Stimulated activated naive B cell treated with anti-CD40 and anti-IgM and Interleukin-4, amounts not matched to agents 10 μg/mL and 1 μg/mL and 100 μg/mL, for 72 hours (primary cell): Measurements from ENCODE around the gene GPC3.

ENCODE experiments used
- ATAC-seq, 2 donors: fragments of 150-1000 bp; cut with Tn5 transposase; replicated peaks; 2 replicates each; pipeline ENCODE4 v1.10.0; 2021; ENCODE audit warnings: moderate library complexity in 1 of 2
- DNase-seq: peaks from one replicate; pipeline ENCODE4 v3.0.0; 2021
- H3K27ac Mint-ChIP-seq: one replicate; pipeline ENCODE4 v1.8.0; 2022; ENCODE audit warnings: mild to moderate bottlenecking, mixed read lengths
- H3K27me3 Mint-ChIP-seq, 2 donors: one replicate each; pipeline ENCODE4 v1.8.0; 2022; ENCODE audit warnings: mixed read lengths in 2 of 2
- H3K36me3 Mint-ChIP-seq, 2 donors: one replicate each; pipeline ENCODE4 v1.8.0; 2022; ENCODE audit warnings: mixed read lengths in 2 of 2, mild to moderate bottlenecking in 1 of 2
- H3K4me1 Mint-ChIP-seq, 2 donors: one replicate each; pipeline ENCODE4 v1.8.0; 2022; ENCODE audit warnings: mixed read lengths in 2 of 2, mild to moderate bottlenecking in 1 of 2
- H3K4me3 Mint-ChIP-seq, 2 donors: one replicate each; pipeline ENCODE4 v1.8.0; 2022; ENCODE audit warnings: mild to moderate bottlenecking in 2 of 2, mixed read lengths in 2 of 2, moderate library complexity in 1 of 2
- H3K9me3 Mint-ChIP-seq, 2 donors: one replicate each; pipeline ENCODE4 v1.8.0; 2022; ENCODE audit warnings: mixed read lengths in 2 of 2, mild to moderate bottlenecking in 1 of 2

The GPC3 gene

GRCh38 chrX:133715715-133716114 lies 269.7 kb downstream of the GPC3 start:
- H3K36me3 Mint-ChIP-seq, result no peaks in the 10 kb centered on the region
- no peak overlapping the region for H3K27ac Mint-ChIP-seq
- H3K4me3 Mint-ChIP-seq, result no peak overlapping the region
- ATAC-seq, result no peak
- peaks cover 0 to 4% of the 10 kb centered on the region in 2 donors for H3K9me3 Mint-ChIP-seq
- H3K27me3 Mint-ChIP-seq, result peaks cover 0 to 14% of the 10 kb centered on the region in 2 donors
- DNase-seq, result no peak
- no peaks in the 10 kb centered on the region for H3K4me1 Mint-ChIP-seq

- Mint-ChIP-seq H3K36me3 (no peaks in the 10 kb centered on the region), H3K9me3 (no peaks in the 10 kb centered on the region), H3K4me1 (no peaks in the 10 kb centered on the region), H3K4me3 (no peak overlapping the region), H3K27me3 (peaks cover 0 to 15% of the 10 kb centered on the region in 2 donors), H3K27ac (no peak overlapping the region)
- no peak for ATAC-seq
- no peak for DNase-seq
Observed at GRCh38 chrX:133709501-133709900, 275.9 kb downstream of the GPC3 start.

GRCh38 chrX:133706890-133707289 lies 278.5 kb downstream of the GPC3 start:
- ATAC-seq (no peak), DNase-seq (no peak)
- no peak overlapping the region for H3K4me3 Mint-ChIP-seq
- H3K27ac Mint-ChIP-seq, result no peak overlapping the region
- no peaks in the 10 kb centered on the region for H3K4me1 Mint-ChIP-seq
- H3K9me3 Mint-ChIP-seq, result no peaks in the 10 kb centered on the region
- H3K27me3 Mint-ChIP-seq, result peaks cover 0 to 17% of the 10 kb centered on the region in 2 donors
- H3K36me3 Mint-ChIP-seq, result no peaks in the 10 kb centered on the region

- Mint-ChIP-seq H3K36me3 (no peaks in the 10 kb centered on the region), H3K4me3 (no peak overlapping the region), H3K4me1 (no peaks in the 10 kb centered on the region), H3K9me3 (no peaks in the 10 kb centered on the region), H3K27me3 (peaks cover 0 to 17% of the 10 kb centered on the region in 2 donors), H3K27ac (peak overlapping the region; percentile 20)
- no peak for DNase-seq
- no peak for ATAC-seq
Observed at GRCh38 chrX:133702230-133702629, 283.2 kb downstream of the GPC3 start.

GRCh38 chrX:133699023-133699728 lies 286.2 kb downstream of the GPC3 start:
- no peak for ATAC-seq
- Mint-ChIP-seq H3K9me3 (peaks cover 0 to 4% of the 10 kb centered on the region in 2 donors), H3K4me1 (no peaks in the 10 kb centered on the region), H3K27ac (no peak overlapping the region), H3K36me3 (no peaks in the 10 kb centered on the region), H3K27me3 (no peaks in the 10 kb centered on the region), H3K4me3 (no peak overlapping the region)
- no peak for DNase-seq

GRCh38 chrX:133698298-133698697 lies 287.1 kb downstream of the GPC3 start:
- no peak overlapping the region for H3K27ac Mint-ChIP-seq
- H3K36me3 Mint-ChIP-seq, result no peaks in the 10 kb centered on the region
- H3K4me1 Mint-ChIP-seq, result no peaks in the 10 kb centered on the region
- no peaks in the 10 kb centered on the region for H3K27me3 Mint-ChIP-seq
- ATAC-seq, result no peak
- H3K9me3 Mint-ChIP-seq, result peaks cover 0 to 4% of the 10 kb centered on the region in 2 donors
- H3K4me3 Mint-ChIP-seq, result no peak overlapping the region
- DNase-seq, result no peak

GRCh38 chrX:133697656-133698055 lies 287.7 kb downstream of the GPC3 start:
- Mint-ChIP-seq H3K9me3 (peaks cover 0 to 4% of the 10 kb centered on the region in 2 donors), H3K4me3 (no peak overlapping the region), H3K27me3 (no peaks in the 10 kb centered on the region), H3K27ac (no peak overlapping the region), H3K4me1 (no peaks in the 10 kb centered on the region), H3K36me3 (no peaks in the 10 kb centered on the region)
- DNase-seq (no peak), ATAC-seq (no peak)

- no peak overlapping the region for H3K4me3 Mint-ChIP-seq
- H3K27ac Mint-ChIP-seq, result no peak overlapping the region
- peaks cover 0 to 4% of the 10 kb centered on the region in 2 donors for H3K9me3 Mint-ChIP-seq
- no peaks in the 10 kb centered on the region for H3K4me1 Mint-ChIP-seq
- H3K36me3 Mint-ChIP-seq, result no peaks in the 10 kb centered on the region
- DNase-seq, result no peak
- peaks cover 0 to 2% of the 10 kb centered on the region in 2 donors for H3K27me3 Mint-ChIP-seq
- ATAC-seq, result no peak
Observed at GRCh38 chrX:133689997-133690599, 295.3 kb downstream of the GPC3 start.

GRCh38 chrX:133685822-133686221 lies 299.6 kb downstream of the GPC3 start:
- no peak overlapping the region for H3K4me3 Mint-ChIP-seq
- peaks cover 0 to 11% of the 10 kb centered on the region in 2 donors for H3K27me3 Mint-ChIP-seq
- H3K9me3 Mint-ChIP-seq, result no peaks in the 10 kb centered on the region
- no peaks in the 10 kb centered on the region for H3K4me1 Mint-ChIP-seq
- no peak overlapping the region for H3K27ac Mint-ChIP-seq
- ATAC-seq (no peak), DNase-seq (no peak)
- no peaks in the 10 kb centered on the region for H3K36me3 Mint-ChIP-seq

- H3K27ac Mint-ChIP-seq, result no peak overlapping the region
- no peak overlapping the region for H3K4me3 Mint-ChIP-seq
- no peaks in the 10 kb centered on the region for H3K9me3 Mint-ChIP-seq
- no peak for ATAC-seq
- DNase-seq, result no peak
- peaks cover 0 to 14% of the 10 kb centered on the region in 2 donors for H3K27me3 Mint-ChIP-seq
- H3K36me3 Mint-ChIP-seq, result no peaks in the 10 kb centered on the region
- H3K4me1 Mint-ChIP-seq, result no peaks in the 10 kb centered on the region
Observed at GRCh38 chrX:133681897-133682296, 303.5 kb downstream of the GPC3 start.

- DNase-seq (no peak), ATAC-seq (no peak)
- Mint-ChIP-seq H3K9me3 (no peaks in the 10 kb centered on the region), H3K4me1 (no peaks in the 10 kb centered on the region), H3K27me3 (peaks cover 0 to 14% of the 10 kb centered on the region in 2 donors), H3K27ac (no peak overlapping the region), H3K36me3 (no peaks in the 10 kb centered on the region), H3K4me3 (no peak overlapping the region)
Observed at GRCh38 chrX:133681421-133681820, 304.0 kb downstream of the GPC3 start.

- Mint-ChIP-seq H3K27ac (no peak overlapping the region), H3K4me1 (no peaks in the 10 kb centered on the region), H3K27me3 (peaks cover 0 to 7% of the 10 kb centered on the region in 2 donors), H3K36me3 (no peaks in the 10 kb centered on the region), H3K4me3 (no peak overlapping the region), H3K9me3 (no peaks in the 10 kb centered on the region)
- DNase-seq (no peak), ATAC-seq (no peak)
Observed at GRCh38 chrX:133677123-133678063, 308.0 kb downstream of the GPC3 start.

GRCh38 chrX:133676344-133677122 lies 308.9 kb downstream of the GPC3 start:
- Mint-ChIP-seq H3K27ac (no peak overlapping the region), H3K27me3 (peaks cover 0 to 7% of the 10 kb centered on the region in 2 donors), H3K4me3 (no peak overlapping the region), H3K4me1 (no peaks in the 10 kb centered on the region), H3K9me3 (no peaks in the 10 kb centered on the region), H3K36me3 (no peaks in the 10 kb centered on the region)
- ATAC-seq (no peak), DNase-seq (no peak)
